Glutamatergic neuron (in vitro differentiated cells): ENCODE results near the gene TRA2B. TPM values are rescaled to one million over a fixed set of nuclear protein-coding genes. Genes with fewer than 3 reads are reported as not detected.

Source experiments
- DNase-seq: peaks from one replicate; pipeline ENCODE4 v3.0.0; 2022
- H3K27ac Mint-ChIP-seq: one replicate; pipeline ENCODE4 v1.8.0; 2020; ENCODE audit warnings: mild to moderate bottlenecking, mixed read lengths, inconsistent platforms; ENCODE audit not compliant: unreplicated experiment
- H3K27me3 Mint-ChIP-seq: one replicate; pipeline ENCODE4 v1.8.0; 2020; ENCODE audit warnings: mild to moderate bottlenecking, moderate library complexity, mixed read lengths, inconsistent platforms; ENCODE audit not compliant: unreplicated experiment
- H3K36me3 Mint-ChIP-seq: one replicate; pipeline ENCODE4 v1.8.0; 2020; ENCODE audit warnings: mild to moderate bottlenecking, mixed read lengths, inconsistent platforms; ENCODE audit not compliant: unreplicated experiment
- H3K4me1 Mint-ChIP-seq: one replicate; pipeline ENCODE4 v1.8.0; 2020; ENCODE audit warnings: mild to moderate bottlenecking, low read depth, mixed read lengths, inconsistent platforms; ENCODE audit not compliant: unreplicated experiment
- H3K4me3 Mint-ChIP-seq: one replicate; pipeline ENCODE4 v1.8.0; 2020; ENCODE audit warnings: mild to moderate bottlenecking, mixed read lengths, inconsistent platforms; ENCODE audit not compliant: unreplicated experiment
- H3K9me3 Mint-ChIP-seq: one replicate; pipeline ENCODE4 v1.8.0; 2020; ENCODE audit warnings: mild to moderate bottlenecking, moderate library complexity, mixed read lengths, inconsistent platforms; ENCODE audit not compliant: unreplicated experiment
- CTCF ChIP-seq: fragments of 200-600 bp; sonication (generic); IDR thresholded peaks from one replicate; pipeline ENCODE4 v1.5.0; 2021; ENCODE audit not compliant: partially characterized antibody, unreplicated experiment
- total RNA-seq: library from RNA; stranded (reverse); fragmentation: NEBNext Ultra II Directional; extraction: Animal tissue kit (Norgen Biotek cat#: 25700); gene quantifications from one replicate; pipeline ENCODE4 v1.2.1, GENCODE V29; 2021; ENCODE audit not compliant: unreplicated experiment

TRA2B gene
- total RNA-seq, 1 donor from 2014 or later: 160 TPM

GRCh38 chr3:185934767-185935464, 2.9 kb downstream of the TRA2B start:
- peaks cover 18% of the 10 kb centered on the region for H3K9me3 Mint-ChIP-seq
- peaks cover 17% of the 10 kb centered on the region for H3K27me3 Mint-ChIP-seq
- DNase-seq: no peak
- H3K4me1 Mint-ChIP-seq: peaks cover 47% of the 10 kb centered on the region
- H3K4me3 Mint-ChIP-seq: peak overlapping the region; percentile 99
- peaks cover 5% of the 10 kb centered on the region for H3K36me3 Mint-ChIP-seq
- TF ChIP-seq CTCF: no peak
- H3K27ac Mint-ChIP-seq: peak overlapping the region; percentile 56

- H3K4me3 Mint-ChIP-seq: peak overlapping the region; percentile 99
- peak overlapping the region; percentile 82 for H3K27ac Mint-ChIP-seq
- no peak for DNase-seq
- H3K4me1 Mint-ChIP-seq: peaks cover 54% of the 10 kb centered on the region
- peaks cover 5% of the 10 kb centered on the region for H3K36me3 Mint-ChIP-seq
- peaks cover 15% of the 10 kb centered on the region for H3K27me3 Mint-ChIP-seq
- no peak for TF ChIP-seq CTCF
- H3K9me3 Mint-ChIP-seq: peaks cover 18% of the 10 kb centered on the region
These were observed 3.6 kb downstream of the TRA2B start for GRCh38 chr3:185934174-185934557.

- Mint-ChIP-seq H3K36me3 (peaks cover 5% of the 10 kb centered on the region), H3K27me3 (peaks cover 15% of the 10 kb centered on the region), H3K4me3 (peak overlapping the region; percentile 99), H3K9me3 (peaks cover 18% of the 10 kb centered on the region), H3K4me1 (peaks cover 60% of the 10 kb centered on the region), H3K27ac (no peak overlapping the region)
- TF ChIP-seq CTCF: no peak
- no peak for DNase-seq
These were observed 4.2 kb downstream of the TRA2B start for GRCh38 chr3:185933374-185934173.

GRCh38 chr3:185931777-185932612, 5.8 kb downstream of the TRA2B start:
- H3K4me3 Mint-ChIP-seq: peak overlapping the region; percentile 99
- H3K27me3 Mint-ChIP-seq: peaks cover 2% of the 10 kb centered on the region
- no peak for TF ChIP-seq CTCF
- peak overlapping the region; percentile 52 for H3K27ac Mint-ChIP-seq
- no peaks in the 10 kb centered on the region for H3K36me3 Mint-ChIP-seq
- DNase-seq: no peak
- H3K4me1 Mint-ChIP-seq: peaks cover 69% of the 10 kb centered on the region
- peaks cover 5% of the 10 kb centered on the region for H3K9me3 Mint-ChIP-seq
